ENCODE data around the gene PLCD3. TPM values are rescaled to one million over a fixed set of nuclear protein-coding genes. Genes with fewer than 3 reads are reported as not detected.

Gene PLCD3
- total and polyA plus RNA-seq, 2 of the 4 experiments (the other 2 are of a cell fraction): 5.6 to 36.6 TPM

- no peak for TF ChIP-seq CHD1 (IDR thresholded peaks at IDR 0.05; ENCODE audit: low read depth, low read length)
- no peak for TF ChIP-seq MXI1 (IDR thresholded peaks at IDR 0.05; ENCODE audit: borderline replicate concordance, low read depth, low read length)
These were observed 11.3 kb downstream of the PLCD3 start (continued) for GRCh38 chr17:45121055-45121454.

GRCh38 chr17:45120558-45120957 lies 11.8 kb downstream of the PLCD3 start:
- Histone ChIP-seq H3K36me3 (ENCODE audit: control insufficient read depth, insufficient read depth, low read length) (peaks cover 24% of the 10 kb centered on the region; the same call in 1 of the 2 replicates), H2BK120ac (ENCODE audit: low read depth, low read length) (no peak overlapping the region), H4K91ac (ENCODE audit: insufficient read depth, low read depth, low read length) (no peak overlapping the region), H3K14ac (replicated peaks; ENCODE audit: low read depth, low read length) (no peak overlapping the region), H3K27ac (ENCODE audit: insufficient read depth, low read length) (no peak overlapping the region), H3K9me1 (ENCODE audit: insufficient read depth, low read length) (peaks cover 22% of the 10 kb centered on the region), H3K4ac (ENCODE audit: low read depth, low read length) (no peak overlapping the region), H3K4me2 (ENCODE audit: low read depth, low read length) (no peak overlapping the region), H3K27me3 (ENCODE audit: control insufficient read depth, insufficient read depth, low read length) (no peaks in the 10 kb centered on the region), H4K20me1 (ENCODE audit: insufficient read depth, low read length) (no peaks in the 10 kb centered on the region), H2BK20ac (ENCODE audit: low read depth, low read length) (no peak overlapping the region), H3K18ac (ENCODE audit: low read depth, low read length) (no peak overlapping the region), H3K9ac (ENCODE audit: low read depth, low read length) (no peak overlapping the region), H3K4me3 (ENCODE audit: insufficient read depth, low read depth, low read length) (no peak overlapping the region), H3K9me3 (ENCODE audit: control insufficient read depth, insufficient read depth, low read length) (no peaks in the 10 kb centered on the region), H4K8ac (ENCODE audit: low read depth in 2 of 2, low read length in 2 of 2) (no peak overlapping the region), H2BK15ac (ENCODE audit: low read depth, low read length) (no peak overlapping the region), H3K23ac (ENCODE audit: low read depth, low read length) (no peak overlapping the region), H2BK5ac (ENCODE audit: low read depth, low read length, poor library complexity, severe bottlenecking) (no peak overlapping the region), H2AK5ac (ENCODE audit: low read depth, low read length) (no peak overlapping the region), H3K4me1 (ENCODE audit: control insufficient read depth, insufficient read depth, low read length) (peaks cover 23% of the 10 kb centered on the region), H4K5ac (ENCODE audit: low read depth, low read length) (no peak overlapping the region), H2AFZ (replicated peaks; ENCODE audit: low read length, poor library complexity) (no peak overlapping the region), H3K79me1 (ENCODE audit: low read depth in 1 of 2, low read length in 2 of 2) (peaks cover 32 to 43% of the 10 kb centered on the region in 2 experiments), H2AK9ac (replicated peaks; ENCODE audit: low read depth, low read length, poor library complexity) (no peak overlapping the region), H3K56ac (ENCODE audit: extremely low read depth, insufficient read depth, low read length) (no peak overlapping the region)
- TF ChIP-seq MAZ (IDR thresholded peaks at IDR 0.05; ENCODE audit: borderline replicate concordance, low read depth, low read length): no peak
- TF ChIP-seq CTCF (conservative IDR thresholded peaks at IDR 0.05; ENCODE audit: low read depth, low read length): no peak
- no peak for TF ChIP-seq RFX5 (IDR thresholded peaks at IDR 0.05; ENCODE audit: low read depth, low read length)
- TF ChIP-seq RAD21 (IDR thresholded peaks at IDR 0.05; ENCODE audit: low read length): no peak
- TF ChIP-seq CEBPB (IDR thresholded peaks at IDR 0.05; ENCODE audit: low read depth, low read length): no peak
- TF ChIP-seq NFE2L2 (IDR thresholded peaks at IDR 0.05; ENCODE audit: low read depth, low read length): no peak
- no peak for TF ChIP-seq USF2 (IDR thresholded peaks at IDR 0.05; ENCODE audit: low read depth, low read length)
- no peak for TF ChIP-seq FOS (IDR thresholded peaks at IDR 0.05; ENCODE audit: low read depth, low read length)
- TF ChIP-seq POLR2A (IDR thresholded peaks at IDR 0.05; ENCODE audit: low read depth, low read length): no peak
- DNase-seq (no peak), ATAC-seq (ENCODE audit: low read depth) (no peak)
- ChIA-PET CTCF (no interaction called here), POLR2A (ENCODE audit: unreplicated experiment) (no interaction called here)
- intact Hi-C loops (cut with micrococcal nuclease): no loop called here
- dilution Hi-C loops (cut with HindIII; ENCODE audit: low sequenced_read_pairs, unreplicated experiment): no loop called here
- WGBS, 2 experiments (ENCODE audit: extremely low coverage in 2 of 2, insufficient read length in 1 of 2): 96% methylated on average over 8 of the region's 22 CpGs; no CpG with 5 or more reads in 1 of the 2 experiments
- BruUV-seq (replicated peaks): no TSS peak
- in situ Hi-C loops (cut with MboI; ENCODE audit: low sequenced_read_pairs): no loop called here
